Osteocyte (in vitro differentiated cells): Measurements from ENCODE around the gene WDR17. TPM values are rescaled to one million over a fixed set of nuclear protein-coding genes. Genes with fewer than 3 reads are reported as not detected.

Experiments used
- DNase-seq: peaks from one replicate; pipeline ENCODE4 v3.0.0; 2021; ENCODE audit warnings: mixed read lengths; ENCODE audit not compliant: unreplicated experiment; ENCODE audit errors: extremely low spot score
- H3K27ac Mint-ChIP-seq: one replicate; pipeline ENCODE4 v1.8.0; 2021; ENCODE audit warnings: mild to moderate bottlenecking, mixed read lengths; ENCODE audit not compliant: unreplicated experiment
- H3K27me3 Mint-ChIP-seq: one replicate; pipeline ENCODE4 v1.8.0; 2021; ENCODE audit warnings: mixed read lengths; ENCODE audit not compliant: unreplicated experiment
- H3K36me3 Mint-ChIP-seq: one replicate; pipeline ENCODE4 v1.8.0; 2021; ENCODE audit warnings: mixed read lengths; ENCODE audit not compliant: unreplicated experiment
- H3K4me1 Mint-ChIP-seq: one replicate; pipeline ENCODE4 v1.8.0; 2021; ENCODE audit warnings: mixed read lengths; ENCODE audit not compliant: unreplicated experiment
- H3K4me3 Mint-ChIP-seq: one replicate; pipeline ENCODE4 v1.8.0; 2021; ENCODE audit warnings: mild to moderate bottlenecking, moderate library complexity, mixed read lengths; ENCODE audit not compliant: unreplicated experiment
- H3K9me3 Mint-ChIP-seq: one replicate; pipeline ENCODE4 v1.8.0; 2021; ENCODE audit warnings: mixed read lengths; ENCODE audit not compliant: unreplicated experiment
- total RNA-seq: library from RNA; stranded (reverse); gene quantifications from 2 replicates; pipeline ENCODE4 v1.2.1, GENCODE V29; 2021
- TF ChIP-seq, protein P1 (sequence below): fragments of 200-600 bp; sonication (generic); IDR thresholded peaks from 2 replicates; pipeline ENCODE4 v1.5.0; 2021; ENCODE audit warnings: antibody characterized with exemption, mild to moderate bottlenecking, moderate library complexity

The WDR17 gene
- total RNA-seq, 1 donor from 2014 or later = 0.67 TPM

DNA sequence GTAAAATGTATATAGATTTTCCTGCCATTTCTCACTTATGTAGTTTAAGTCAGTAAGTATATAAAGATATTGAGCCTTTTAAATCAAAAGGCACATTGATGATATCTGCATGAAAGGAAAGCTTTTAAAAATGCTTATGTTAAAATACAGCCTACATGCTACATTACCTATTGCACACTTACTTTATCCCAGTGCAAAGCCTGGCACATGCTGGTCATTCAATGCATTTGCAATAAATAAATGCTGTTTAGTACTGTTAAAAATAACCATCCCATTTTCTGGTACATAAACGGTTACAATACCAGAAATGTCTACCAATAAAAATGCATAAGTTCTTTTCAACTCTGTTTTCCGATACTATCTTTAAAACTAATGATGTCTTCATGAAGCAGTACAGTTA lies 151.9 kb downstream of the WDR17 start:
- Mint-ChIP-seq H3K4me1 (no peaks in the 10 kb centered on the region), H3K27me3 (no peaks in the 10 kb centered on the region), H3K4me3 (no peak overlapping the region), H3K9me3 (peaks cover 5% of the 10 kb centered on the region), H3K27ac (no peak overlapping the region), H3K36me3 (no peaks in the 10 kb centered on the region)
- TF ChIP-seq, protein P1, sequence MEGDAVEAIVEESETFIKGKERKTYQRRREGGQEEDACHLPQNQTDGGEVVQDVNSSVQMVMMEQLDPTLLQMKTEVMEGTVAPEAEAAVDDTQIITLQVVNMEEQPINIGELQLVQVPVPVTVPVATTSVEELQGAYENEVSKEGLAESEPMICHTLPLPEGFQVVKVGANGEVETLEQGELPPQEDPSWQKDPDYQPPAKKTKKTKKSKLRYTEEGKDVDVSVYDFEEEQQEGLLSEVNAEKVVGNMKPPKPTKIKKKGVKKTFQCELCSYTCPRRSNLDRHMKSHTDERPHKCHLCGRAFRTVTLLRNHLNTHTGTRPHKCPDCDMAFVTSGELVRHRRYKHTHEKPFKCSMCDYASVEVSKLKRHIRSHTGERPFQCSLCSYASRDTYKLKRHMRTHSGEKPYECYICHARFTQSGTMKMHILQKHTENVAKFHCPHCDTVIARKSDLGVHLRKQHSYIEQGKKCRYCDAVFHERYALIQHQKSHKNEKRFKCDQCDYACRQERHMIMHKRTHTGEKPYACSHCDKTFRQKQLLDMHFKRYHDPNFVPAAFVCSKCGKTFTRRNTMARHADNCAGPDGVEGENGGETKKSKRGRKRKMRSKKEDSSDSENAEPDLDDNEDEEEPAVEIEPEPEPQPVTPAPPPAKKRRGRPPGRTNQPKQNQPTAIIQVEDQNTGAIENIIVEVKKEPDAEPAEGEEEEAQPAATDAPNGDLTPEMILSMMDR = no peak
- DNase-seq = no peak

DNA sequence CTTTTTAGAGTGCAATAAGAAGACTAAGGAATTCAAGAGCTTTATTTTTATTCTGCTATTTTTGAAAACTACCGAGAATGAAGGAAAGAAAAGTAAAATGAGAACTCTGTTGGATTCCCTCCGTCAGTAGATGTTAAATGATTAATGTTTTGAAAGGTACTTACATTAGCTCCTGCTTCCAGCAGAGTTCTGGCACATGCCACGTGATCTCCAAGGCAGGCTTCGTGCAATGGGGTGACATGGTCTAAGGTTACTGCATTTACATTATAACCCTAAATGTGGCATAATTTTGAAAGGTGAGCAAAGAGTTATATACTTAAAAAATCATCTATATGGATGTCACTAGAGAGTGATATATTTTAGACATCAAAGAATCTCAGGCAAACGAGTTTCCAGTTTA lies 156.5 kb downstream of the WDR17 start:
- no peaks in the 10 kb centered on the region for H3K9me3 Mint-ChIP-seq
- no peak for DNase-seq
- no peak overlapping the region for H3K27ac Mint-ChIP-seq
- no peaks in the 10 kb centered on the region for H3K27me3 Mint-ChIP-seq
- H3K4me3 Mint-ChIP-seq = no peak overlapping the region
- TF ChIP-seq, protein P1 = no peak
- H3K36me3 Mint-ChIP-seq = no peaks in the 10 kb centered on the region
- no peaks in the 10 kb centered on the region for H3K4me1 Mint-ChIP-seq

DNA sequence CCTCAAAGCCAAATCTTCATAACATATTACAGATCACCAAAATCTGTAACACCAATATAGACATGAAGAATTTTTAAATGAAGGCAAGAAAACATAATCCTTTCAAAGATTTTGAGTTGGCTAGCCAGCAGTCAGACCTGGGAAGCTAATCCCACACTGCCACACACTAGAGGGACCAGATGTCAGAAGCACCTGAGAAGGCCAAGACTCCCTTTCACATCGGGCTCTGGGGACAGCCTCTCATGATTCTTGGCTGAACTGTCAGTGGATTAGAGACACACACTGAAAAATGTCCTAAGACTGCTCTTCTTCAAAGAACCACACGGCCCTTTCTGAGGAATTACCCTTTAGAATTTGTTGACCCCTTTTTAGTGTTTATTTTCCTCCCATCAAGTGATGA lies 157.9 kb downstream of the WDR17 start:
- Mint-ChIP-seq H3K4me3 (no peak overlapping the region), H3K9me3 (no peaks in the 10 kb centered on the region), H3K36me3 (no peaks in the 10 kb centered on the region), H3K27ac (no peak overlapping the region), H3K4me1 (no peaks in the 10 kb centered on the region), H3K27me3 (no peaks in the 10 kb centered on the region)
- TF ChIP-seq, protein P1 = no peak
- DNase-seq = no peak

DNA sequence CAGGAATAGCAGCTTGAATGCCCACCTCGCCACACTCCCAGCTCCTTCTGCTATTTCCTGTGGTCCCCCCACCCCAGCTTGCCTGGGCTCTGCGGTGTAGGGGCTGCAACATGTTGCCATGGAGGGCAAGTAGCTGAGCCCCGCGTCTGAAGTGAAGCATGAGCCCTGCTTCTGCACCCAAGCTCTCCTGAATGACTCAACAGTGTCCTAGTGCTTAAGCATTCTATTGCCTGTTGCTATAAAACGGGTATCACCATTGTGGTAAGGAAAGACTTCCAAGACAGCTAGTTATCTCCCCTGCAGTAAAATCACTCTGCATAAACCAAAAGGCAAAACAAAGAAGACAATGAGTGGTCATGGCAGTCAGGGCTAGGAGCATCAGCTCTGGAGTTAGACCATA lies 161.1 kb downstream of the WDR17 start:
- no peak for DNase-seq
- H3K4me3 Mint-ChIP-seq = no peak overlapping the region

DNA sequence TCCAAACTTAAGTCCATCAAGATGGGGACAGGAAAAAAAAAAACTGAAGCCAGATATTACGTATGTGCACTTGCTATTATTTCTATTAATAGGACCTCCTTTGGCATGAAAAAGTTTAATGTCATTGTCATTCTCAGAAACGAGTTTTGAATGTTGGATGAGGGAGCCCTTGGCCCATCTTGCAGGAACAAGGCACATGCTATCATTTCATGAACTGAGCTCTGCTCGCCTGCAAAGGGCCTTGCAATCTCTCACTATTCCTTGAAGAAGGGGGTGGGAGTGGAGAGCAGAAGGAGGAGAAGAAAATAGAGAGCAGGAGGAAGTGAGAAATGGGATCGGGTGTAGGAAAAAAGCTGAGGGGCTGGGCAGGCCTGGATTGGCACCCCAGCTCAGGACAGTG lies 164.0 kb downstream of the WDR17 start:
- no peaks in the 10 kb centered on the region for H3K9me3 Mint-ChIP-seq
- no peak for DNase-seq
- no peak overlapping the region for H3K27ac Mint-ChIP-seq
- H3K27me3 Mint-ChIP-seq = no peaks in the 10 kb centered on the region
- H3K4me1 Mint-ChIP-seq = peaks cover 5% of the 10 kb centered on the region
- H3K36me3 Mint-ChIP-seq = no peaks in the 10 kb centered on the region
- TF ChIP-seq, protein P1 = no peak
- no peak overlapping the region for H3K4me3 Mint-ChIP-seq

More for the DNA sequence above, 161.1 kb downstream of the WDR17 start:
- Mint-ChIP-seq H3K27me3 (no peaks in the 10 kb centered on the region), H3K27ac (no peak overlapping the region), H3K9me3 (no peaks in the 10 kb centered on the region), H3K36me3 (no peaks in the 10 kb centered on the region), H3K4me1 (no peaks in the 10 kb centered on the region)
- TF ChIP-seq, protein P1 = no peak

Other genes starting within 250 kb of the WDR17 start
- gene SPATA4, start 129.7 kb downstream of the WDR17 start, total RNA-seq = 0.76 TPM in 1 of 2 replicates, not detected in the other
- 0.32 TPM in 1 of 2 replicates, not detected in the other for gene ASB5, start 203.4 kb downstream of the WDR17 start, total RNA-seq